ENCODE measurements around the gene TFPT. TPM values are rescaled to one million over a fixed set of nuclear protein-coding genes. Genes with fewer than 3 reads are reported as not detected.
A peak's percentile ranks its signal among the peaks of the same experiment; 100 is the strongest.

TFPT gene
- total and polyA plus RNA-seq, 2 of the 13 experiments (the other 11 are each of a cell fraction or from before 2014, with no cell fraction given): 8.4 to 10.7 TPM

DNA sequence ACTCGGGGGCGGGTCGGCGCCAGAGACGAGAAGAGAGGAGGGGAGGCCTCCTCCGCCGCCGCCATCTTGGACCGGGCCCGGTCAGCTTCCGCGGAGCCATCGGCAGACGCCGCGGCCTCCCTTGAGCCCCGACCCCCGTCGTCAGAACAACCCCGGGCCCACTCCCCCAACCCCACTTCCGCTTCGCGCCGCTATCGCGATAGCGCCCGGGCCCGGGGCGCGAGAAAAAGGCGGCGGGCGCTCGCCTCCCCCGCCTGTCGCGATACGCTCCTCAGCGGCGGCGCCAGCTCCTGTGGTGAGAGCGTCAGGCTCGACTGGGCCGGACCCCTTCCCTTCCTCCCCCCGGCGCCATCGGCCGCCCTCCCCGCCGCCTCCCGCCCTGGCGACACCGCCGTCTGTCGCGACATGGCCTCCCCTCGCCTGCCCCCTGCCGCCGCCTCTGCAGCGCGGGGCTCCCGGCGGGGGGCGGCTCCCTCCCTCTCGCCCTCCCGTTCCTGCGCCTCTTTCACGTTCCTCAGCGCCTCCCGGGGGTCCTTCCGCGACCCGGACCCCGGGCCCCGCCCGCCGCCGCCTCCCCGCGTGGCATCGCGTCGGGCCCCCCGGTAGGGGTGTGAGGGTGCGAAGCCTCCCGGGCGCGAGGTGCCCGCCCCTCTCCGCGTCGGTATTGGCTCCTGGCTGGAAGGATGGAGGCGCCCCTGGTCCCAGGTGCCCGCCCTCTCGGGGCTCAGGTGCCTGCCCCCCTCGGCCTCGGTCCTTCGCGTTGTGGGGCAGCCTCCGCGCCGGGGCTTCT lies 22.4 kb upstream of the TFPT start, which contains the start of gene CNOT3 (continued):
- TF ChIP-seq ZNF841 (CRISPR knock-in tag; IDR thresholded peaks at IDR 0.05; ENCODE audit: borderline replicate concordance) (no peak), DNMT3B (CRISPR knock-in tag; conservative IDR thresholded peaks at IDR 0.05) (no peak), KMT2A (CRISPR knock-in tag; IDR thresholded peaks at IDR 0.05) (peak; percentile 39; the same call in 1 of the 2 replicates), ZNF329 (CRISPR knock-in tag; IDR thresholded peaks at IDR 0.05; ENCODE audit: low read depth) (no peak), ELF3 (CRISPR knock-in tag; IDR thresholded peaks at IDR 0.05) (no peak), REXO4 (CRISPR knock-in tag; IDR thresholded peaks at IDR 0.05; ENCODE audit: borderline replicate concordance) (no peak), EP300 (IDR thresholded peaks at IDR 0.05; ENCODE audit: low read depth in 2 of 2, low read length in 2 of 2) (no peak), EP300 (CRISPR knock-in tag; IDR thresholded peaks at IDR 0.05; ENCODE audit: borderline replicate concordance) (no peak), EED (CRISPR knock-in tag; IDR thresholded peaks at IDR 0.05) (peak; percentile 71; the same call in 1 of the 2 replicates), ZBTB10 (CRISPR knock-in tag; IDR thresholded peaks at IDR 0.05; ENCODE audit: borderline replicate concordance) (no peak), PHB2 (IDR thresholded peaks at IDR 0.05; ENCODE audit: partially characterized antibody) (no peak), MAFF (IDR thresholded peaks at IDR 0.05; ENCODE audit: low read depth, low read length) (no peak), BRD4 (CRISPR knock-in tag; IDR thresholded peaks at IDR 0.05) (peak; percentile 80; the same call in 1 of the 2 replicates), TCF7 (IDR thresholded peaks at IDR 0.05; ENCODE audit: low read depth) (no peak), NR2C2 (CRISPR knock-in tag; IDR thresholded peaks at IDR 0.05; ENCODE audit: borderline replicate concordance) (no peak), ATF3 (CRISPR knock-in tag; IDR thresholded peaks at IDR 0.05) (no peak), HOXA3 (CRISPR knock-in tag; IDR thresholded peaks at IDR 0.05) (peak; percentile 64; the same call in 1 of the 2 replicates), ZNF788 (CRISPR knock-in tag; IDR thresholded peaks at IDR 0.05; ENCODE audit: borderline replicate concordance) (no peak), RXRA (CRISPR knock-in tag; IDR thresholded peaks at IDR 0.05) (no peak; the same call in 1 of the 2 replicates)
- TF ChIP-seq, protein P1, sequence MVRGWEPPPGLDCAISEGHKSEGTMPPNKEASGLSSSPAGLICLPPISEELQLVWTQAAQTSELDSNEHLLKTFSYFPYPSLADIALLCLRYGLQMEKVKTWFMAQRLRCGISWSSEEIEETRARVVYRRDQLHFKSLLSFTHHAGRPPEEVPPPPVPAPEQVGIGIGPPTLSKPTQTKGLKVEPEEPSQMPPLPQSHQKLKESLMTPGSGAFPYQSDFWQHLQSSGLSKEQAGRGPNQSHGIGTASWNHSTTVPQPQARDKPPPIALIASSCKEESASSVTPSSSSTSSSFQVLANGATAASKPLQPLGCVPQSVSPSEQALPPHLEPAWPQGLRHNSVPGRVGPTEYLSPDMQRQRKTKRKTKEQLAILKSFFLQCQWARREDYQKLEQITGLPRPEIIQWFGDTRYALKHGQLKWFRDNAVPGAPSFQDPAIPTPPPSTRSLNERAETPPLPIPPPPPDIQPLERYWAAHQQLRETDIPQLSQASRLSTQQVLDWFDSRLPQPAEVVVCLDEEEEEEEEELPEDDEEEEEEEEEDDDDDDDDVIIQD (CRISPR knock-in tag; IDR thresholded peaks at IDR 0.05; ENCODE audit: low read depth): no peak
- TF ChIP-seq, protein P2, sequence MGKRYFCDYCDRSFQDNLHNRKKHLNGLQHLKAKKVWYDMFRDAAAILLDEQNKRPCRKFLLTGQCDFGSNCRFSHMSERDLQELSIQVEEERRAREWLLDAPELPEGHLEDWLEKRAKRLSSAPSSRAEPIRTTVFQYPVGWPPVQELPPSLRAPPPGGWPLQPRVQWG (CRISPR knock-in tag; IDR thresholded peaks at IDR 0.05; ENCODE audit: borderline replicate concordance, low read depth): no peak
- TF ChIP-seq, protein P3, sequence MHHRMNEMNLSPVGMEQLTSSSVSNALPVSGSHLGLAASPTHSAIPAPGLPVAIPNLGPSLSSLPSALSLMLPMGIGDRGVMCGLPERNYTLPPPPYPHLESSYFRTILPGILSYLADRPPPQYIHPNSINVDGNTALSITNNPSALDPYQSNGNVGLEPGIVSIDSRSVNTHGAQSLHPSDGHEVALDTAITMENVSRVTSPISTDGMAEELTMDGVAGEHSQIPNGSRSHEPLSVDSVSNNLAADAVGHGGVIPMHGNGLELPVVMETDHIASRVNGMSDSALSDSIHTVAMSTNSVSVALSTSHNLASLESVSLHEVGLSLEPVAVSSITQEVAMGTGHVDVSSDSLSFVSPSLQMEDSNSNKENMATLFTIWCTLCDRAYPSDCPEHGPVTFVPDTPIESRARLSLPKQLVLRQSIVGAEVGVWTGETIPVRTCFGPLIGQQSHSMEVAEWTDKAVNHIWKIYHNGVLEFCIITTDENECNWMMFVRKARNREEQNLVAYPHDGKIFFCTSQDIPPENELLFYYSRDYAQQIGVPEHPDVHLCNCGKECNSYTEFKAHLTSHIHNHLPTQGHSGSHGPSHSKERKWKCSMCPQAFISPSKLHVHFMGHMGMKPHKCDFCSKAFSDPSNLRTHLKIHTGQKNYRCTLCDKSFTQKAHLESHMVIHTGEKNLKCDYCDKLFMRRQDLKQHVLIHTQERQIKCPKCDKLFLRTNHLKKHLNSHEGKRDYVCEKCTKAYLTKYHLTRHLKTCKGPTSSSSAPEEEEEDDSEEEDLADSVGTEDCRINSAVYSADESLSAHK (CRISPR knock-in tag; IDR thresholded peaks at IDR 0.05; ENCODE audit: borderline replicate concordance): no peak
